Epithelial cell of proximal tubule (primary cell): ENCODE data around the gene ZNF330. TPM values are rescaled to one million over a fixed set of nuclear protein-coding genes. Genes with fewer than 3 reads are reported as not detected.
A peak's percentile ranks its signal among the peaks of the same experiment; 100 is the strongest.

ENCODE experiments used
- DNase-seq: peaks from one replicate; pipeline ENCODE4 v3.0.0-alpha.2; 2011; ENCODE audit warnings: low read depth
- H3K4me3 ChIP-seq: 2 replicates; pipeline ENCODE4 v1.5.1; 2011; ENCODE audit warnings: low read depth, mild to moderate bottlenecking, low read length
- CTCF ChIP-seq: conservative IDR thresholded peaks from 2 replicates; pipeline ENCODE4 v1.5.1; 2012; ENCODE audit warnings: low read depth, mild to moderate bottlenecking, low read length
- total RNA-seq: library from RNA; depleted of rRNA; stranded (reverse); fragments of >200 nt; gene quantifications from 2 replicates; pipeline ENCODE4 v1.2.3, GENCODE V29; 2015

The ZNF330 gene
- total RNA-seq, 1 donor from 2014 or later: 33.3 TPM

- TF ChIP-seq CTCF: no peak
- no peak overlapping the region for H3K4me3 ChIP-seq
- no peak for DNase-seq
These were observed 26.2 kb downstream of the ZNF330 start for GRCh38 chr4:141246683-141247429.

DNA sequence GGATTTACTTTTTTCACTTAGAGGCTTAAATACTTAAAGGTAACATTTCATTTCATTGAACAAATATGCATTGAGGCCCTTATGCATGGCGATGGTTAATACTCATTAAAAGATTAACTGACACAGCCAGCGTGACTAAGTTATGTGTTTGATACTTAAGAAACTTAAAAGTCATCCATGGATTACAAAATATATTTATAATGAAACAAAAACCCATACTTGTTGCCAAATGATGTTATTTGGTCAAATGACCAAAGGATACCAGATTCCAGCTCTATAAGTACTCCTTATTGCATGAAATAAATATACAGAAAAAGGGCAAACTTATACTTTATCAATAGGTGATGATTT, 26.7 kb downstream of the ZNF330 start:
- H3K4me3 ChIP-seq: no peak overlapping the region
- TF ChIP-seq CTCF: no peak
- DNase-seq: no peak

DNA sequence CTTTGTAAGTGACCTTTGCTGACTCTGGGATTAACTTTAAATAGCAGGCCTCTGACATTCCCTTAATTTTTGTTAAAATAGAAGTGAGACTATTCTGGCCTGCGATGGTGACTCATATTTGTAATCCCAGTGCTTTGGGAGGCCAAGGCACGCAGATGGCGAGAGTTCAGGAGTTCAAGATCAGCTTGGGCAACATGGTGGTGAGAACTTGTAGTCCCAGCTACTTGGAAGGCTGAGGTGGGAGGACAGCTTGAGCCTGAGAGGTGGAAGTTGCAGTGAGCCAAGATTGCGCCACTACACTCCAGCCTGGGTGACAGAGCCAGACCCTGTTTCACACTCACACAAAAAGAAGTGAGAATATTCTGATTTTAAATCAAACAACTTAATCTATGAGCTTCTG, 27.3 kb downstream of the ZNF330 start:
- no peak for TF ChIP-seq CTCF
- no peak for DNase-seq
- H3K4me3 ChIP-seq: no peak overlapping the region

DNA sequence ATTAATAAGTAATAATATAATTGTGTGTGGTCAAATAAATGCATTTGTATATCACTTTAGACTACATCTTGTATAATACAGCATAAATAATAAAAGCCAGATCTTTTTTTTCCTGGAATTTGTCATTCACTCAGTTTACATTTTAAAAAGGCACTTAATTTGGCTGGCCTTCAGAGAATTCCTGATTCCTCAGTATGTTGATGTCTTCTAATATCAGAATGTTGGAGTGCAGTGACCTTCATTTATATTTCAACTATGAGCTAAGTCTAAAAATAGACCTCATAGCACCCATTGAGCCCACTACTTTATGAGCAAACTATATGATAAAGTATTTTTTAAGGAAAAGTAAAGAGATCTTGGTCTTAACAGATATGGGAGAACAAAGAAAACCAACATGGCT, 27.8 kb downstream of the ZNF330 start:
- H3K4me3 ChIP-seq: no peak overlapping the region
- no peak for TF ChIP-seq CTCF
- DNase-seq: no peak

DNA sequence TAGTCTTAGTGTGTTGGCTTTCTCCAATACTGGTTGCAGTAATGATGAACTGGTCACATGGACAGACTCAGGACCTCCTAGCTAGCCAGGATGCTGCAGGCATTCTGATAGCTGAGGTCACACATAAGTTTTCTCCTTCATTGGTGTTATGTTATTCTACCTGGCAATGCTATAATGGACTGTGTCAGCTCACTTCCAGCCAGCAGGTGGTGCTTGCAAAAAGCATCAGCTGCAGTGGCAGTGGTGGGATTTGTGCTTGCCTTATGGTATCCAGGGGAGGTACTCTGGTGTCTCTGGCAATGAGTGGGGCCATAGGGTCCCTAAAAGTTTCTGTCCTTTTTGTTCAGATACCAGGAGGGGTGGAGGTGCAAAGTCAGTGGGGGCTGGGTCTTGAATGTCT, 33.6 kb downstream of the ZNF330 start:
- peak; percentile 38 for TF ChIP-seq CTCF
- DNase-seq: no peak
- H3K4me3 ChIP-seq: no peak overlapping the region

DNA sequence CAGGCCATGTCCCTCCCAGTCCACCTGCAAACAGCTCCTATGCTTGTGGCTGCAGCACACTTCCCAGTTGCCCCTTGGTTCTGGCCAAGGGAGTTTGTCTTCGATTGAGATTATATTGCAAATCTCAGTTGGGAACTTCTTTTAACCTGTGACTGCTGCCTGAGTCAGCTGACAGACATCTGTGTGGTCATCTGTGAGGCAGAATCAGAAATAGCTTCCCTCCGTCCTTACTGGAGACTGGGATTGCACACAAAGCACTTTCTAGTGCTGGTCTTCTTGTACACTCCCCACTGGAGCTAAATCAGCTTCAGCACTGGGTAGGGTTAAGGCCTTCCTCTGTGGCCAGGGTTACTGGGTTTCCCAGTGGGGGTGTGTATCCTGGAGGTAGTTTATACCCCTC, 34.3 kb downstream of the ZNF330 start:
- TF ChIP-seq CTCF: no peak
- no peak for DNase-seq
- no peak overlapping the region for H3K4me3 ChIP-seq

DNA sequence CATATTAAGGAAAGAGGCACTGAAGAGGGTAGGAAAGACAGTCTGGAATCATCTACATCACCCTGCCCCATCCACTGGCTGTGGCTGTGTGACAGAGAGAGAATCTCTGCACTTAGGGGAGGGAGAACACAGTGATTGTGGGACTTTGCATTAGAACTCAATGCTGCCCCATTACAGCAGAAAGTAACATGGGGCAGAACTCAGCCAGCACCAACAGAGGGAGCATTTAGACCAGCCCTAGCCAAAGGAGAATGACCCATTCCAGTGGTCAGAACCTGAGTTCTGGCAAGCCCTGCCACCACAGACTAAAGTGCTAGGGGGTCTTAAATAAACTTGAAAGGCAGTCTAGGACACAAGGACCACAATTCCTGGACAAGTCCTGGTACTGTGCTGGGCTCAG, 37.9 kb downstream of the ZNF330 start:
- TF ChIP-seq CTCF: no peak
- no peak for DNase-seq
- H3K4me3 ChIP-seq: no peak overlapping the region
